NCI-H345 treated with DMSO at 0.1 percent for 48 hours (cell line): ENCODE data around the gene TMEM144.
"Not testable (repeated sequence)": the region's sequence is repeated elsewhere in the genome, so short reads cannot be mapped to it uniquely, and the experiment has no call there.

Experiments
- DNase-seq: peaks from one replicate; lab custom pipeline; 2025; ENCODE audit not compliant: unreplicated experiment; lab: John Stamatoyannopoulos, UW

TMEM144 gene

GRCh38 chr4:158190718-158191117 lies 19.6 kb upstream of the TMEM144 start:
- no peak for DNase-seq

DNA sequence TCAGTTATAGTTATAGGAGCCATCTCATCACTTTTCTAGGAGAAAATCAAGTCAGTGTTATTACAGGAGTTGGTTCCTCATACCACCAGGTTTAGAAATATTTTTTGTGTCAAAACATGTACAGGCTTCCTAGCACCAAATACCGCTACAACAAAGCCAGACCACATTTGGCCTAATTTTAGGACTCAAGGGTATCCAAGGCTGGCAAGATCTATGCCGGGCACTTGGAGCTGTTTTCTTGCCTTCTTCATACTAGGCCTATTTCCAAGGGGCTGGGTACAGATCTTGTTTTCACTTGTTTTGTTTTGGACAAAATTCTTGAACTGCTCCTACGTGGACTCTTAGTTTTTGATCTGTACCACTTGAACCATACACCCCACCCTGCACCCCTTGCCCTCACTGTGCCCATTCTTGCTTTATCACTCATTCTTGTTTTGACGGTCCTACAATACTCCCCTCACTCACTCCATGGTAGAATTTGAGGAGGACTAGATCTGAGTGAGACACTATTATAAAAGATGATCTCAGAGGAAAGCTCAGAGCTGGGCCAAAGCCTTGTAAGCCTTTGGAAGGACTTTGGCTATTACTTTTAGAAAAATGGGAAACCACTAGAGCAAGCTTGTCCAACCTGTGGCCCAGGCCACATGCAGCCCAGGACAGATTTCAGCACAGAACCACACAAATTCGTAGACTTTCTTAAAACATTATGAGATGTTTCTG lies 17.7 kb upstream of the TMEM144 start:
- DNase-seq, result no peak

- DNase-seq, result peak; percentile 2
Measured at GRCh38 chr4:158193171-158193749, 17.0 kb upstream of the TMEM144 start.

- DNase-seq, result no peak
Measured at GRCh38 chr4:158195297-158195696, 15.0 kb upstream of the TMEM144 start.

DNA sequence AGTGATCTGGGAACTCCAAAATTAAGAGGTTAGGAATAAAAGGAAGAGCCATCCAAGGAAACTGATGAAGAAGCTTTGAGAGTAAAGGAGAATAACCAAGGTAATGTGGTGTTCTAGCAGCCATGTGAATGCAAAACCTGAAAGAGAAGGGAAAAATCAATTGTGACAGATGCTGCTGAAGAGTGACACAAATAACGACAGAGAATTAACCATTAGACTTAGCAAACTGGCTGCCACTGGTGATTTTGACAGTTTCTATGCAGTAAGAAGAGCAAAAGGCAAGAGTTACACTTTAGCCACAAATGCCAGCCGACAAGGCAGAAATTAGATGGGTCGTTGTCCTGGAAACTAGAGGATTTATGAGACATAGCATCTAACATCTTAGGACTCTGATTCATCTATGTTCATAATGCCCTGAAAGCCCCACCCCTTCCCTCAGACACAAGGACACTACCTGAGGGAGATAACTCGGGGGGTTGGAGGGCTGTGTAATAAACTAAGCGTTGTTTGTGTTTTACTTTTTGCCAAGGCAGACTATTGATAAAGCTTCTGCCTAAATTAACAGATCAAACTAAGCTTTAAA lies 13.0 kb upstream of the TMEM144 start:
- DNase-seq, result no peak

DNA sequence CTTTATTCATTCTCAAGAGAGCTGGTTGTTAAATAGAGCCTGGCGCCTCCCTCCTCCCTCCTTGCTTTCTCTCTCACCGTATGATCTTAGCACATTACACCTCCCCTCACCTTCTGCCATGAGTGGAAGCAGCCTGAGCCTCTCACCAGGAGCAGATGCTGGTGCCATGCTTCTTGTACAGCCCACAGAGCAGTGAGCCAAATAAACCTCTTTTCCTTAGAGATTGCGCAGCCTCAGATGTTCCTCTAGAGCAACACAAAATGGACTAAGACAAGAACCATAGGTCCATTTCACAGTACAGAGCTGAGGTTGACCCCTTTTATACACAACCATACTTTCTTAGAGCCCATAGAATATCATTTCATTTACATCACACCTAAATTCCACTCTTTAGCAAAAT lies 10.1 kb upstream of the TMEM144 start:
- no peak for DNase-seq

GRCh38 chr4:158201322-158201721 lies 9.0 kb upstream of the TMEM144 start:
- no peak for DNase-seq

- no peak for DNase-seq
Measured at GRCh38 chr4:158201876-158202275, 8.4 kb upstream of the TMEM144 start.

DNA sequence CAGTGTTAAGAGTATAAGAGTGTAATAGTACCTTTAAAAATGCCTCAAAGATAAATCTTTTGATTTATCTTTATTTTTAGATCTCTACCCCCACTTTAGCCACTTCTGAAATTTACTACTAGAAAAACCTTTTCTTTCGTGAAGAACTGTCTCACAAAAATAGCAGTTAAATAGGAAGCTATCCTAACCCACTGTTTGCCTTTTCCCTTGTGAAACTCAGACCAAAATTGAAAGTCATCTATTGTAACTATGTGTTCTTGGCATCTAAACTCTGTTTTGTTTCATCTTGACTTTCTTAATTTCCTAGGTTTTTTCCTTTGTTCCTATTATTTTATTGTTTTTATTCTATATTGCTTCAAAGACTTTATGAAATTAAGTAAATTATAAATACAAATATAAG lies 7.8 kb upstream of the TMEM144 start:
- no peak for DNase-seq

DNA sequence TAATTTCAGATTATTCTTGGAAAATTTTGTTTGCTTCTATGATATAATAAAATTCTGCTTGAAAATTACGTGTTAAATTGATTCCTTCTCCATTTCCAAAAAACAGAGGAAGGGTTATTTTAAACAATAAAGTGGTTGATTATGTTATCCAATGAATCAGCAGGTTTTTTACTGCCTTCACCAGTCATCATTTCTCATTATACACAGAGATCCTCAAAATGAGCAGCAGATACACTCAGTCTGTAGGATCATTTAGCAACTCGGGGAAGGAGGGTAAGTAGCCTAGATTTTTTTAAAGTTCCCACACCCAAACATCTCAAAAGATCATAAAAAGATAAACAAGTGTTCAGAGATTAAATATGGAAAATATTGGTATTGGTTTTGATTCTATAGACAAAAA lies 6.8 kb upstream of the TMEM144 start:
- no peak for DNase-seq

DNA sequence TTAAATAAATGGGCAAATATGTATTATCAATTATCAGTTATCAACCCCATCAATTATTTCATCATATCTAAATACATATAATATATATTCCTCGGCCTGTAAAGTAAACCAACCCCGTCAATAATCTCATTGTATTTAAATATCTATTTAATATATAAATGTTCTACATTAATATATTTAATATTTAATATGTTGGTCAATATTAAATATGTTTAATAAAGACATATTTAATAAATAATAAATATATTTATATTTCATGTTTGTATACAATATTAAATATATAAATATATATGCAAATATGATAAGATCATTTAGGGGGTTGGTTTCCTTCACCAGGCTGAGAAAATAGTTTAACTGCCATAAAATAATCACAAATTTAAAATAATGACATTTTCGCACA lies 6.4 kb upstream of the TMEM144 start:
- no peak for DNase-seq

- DNase-seq, result no peak
Measured at GRCh38 chr4:158208963-158209640, 1.2 kb upstream of the TMEM144 start.

GRCh38 chr4:158211222-158211621 lies 936 bp downstream of the TMEM144 start:
- DNase-seq, result no peak

DNA sequence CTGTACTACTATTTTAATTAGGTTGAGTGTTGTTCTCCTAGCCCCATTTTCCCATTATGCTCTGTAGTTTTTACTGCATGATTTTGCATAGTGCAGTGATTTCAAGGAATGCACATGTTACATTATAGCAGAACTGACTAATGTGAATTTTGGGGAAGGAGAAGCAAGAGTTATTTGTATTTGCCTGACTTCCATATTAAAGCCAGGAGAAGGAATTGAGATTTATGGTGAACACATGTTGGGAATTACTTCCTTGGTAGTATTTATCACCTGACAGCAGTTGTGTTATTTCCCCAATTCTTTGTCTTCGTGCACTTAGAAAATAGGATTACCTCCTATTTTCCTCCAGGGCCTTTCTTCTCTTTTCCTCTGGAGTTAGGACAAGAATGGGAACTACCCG lies 3.2 kb downstream of the TMEM144 start:
- DNase-seq, result no peak

DNA sequence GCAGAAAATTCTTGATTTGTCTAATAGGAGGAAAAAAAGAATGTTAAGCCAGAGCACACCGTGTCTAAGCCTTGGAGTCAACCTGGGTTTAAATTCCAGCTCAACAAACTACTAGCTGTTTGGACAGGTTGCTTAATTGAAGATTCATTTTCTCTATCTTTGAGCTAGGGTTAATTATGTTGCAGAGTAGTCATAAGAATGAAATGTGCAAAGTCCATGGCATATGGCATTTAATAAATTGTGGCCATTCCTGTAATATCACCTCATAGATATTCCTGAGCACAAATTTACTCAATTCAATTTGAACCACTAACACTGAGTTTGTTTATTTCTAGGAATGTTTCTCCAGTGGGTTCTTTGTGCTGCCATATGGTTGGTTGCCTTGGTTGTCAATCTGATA lies 4.6 kb downstream of the TMEM144 start:
- no peak for DNase-seq

DNA sequence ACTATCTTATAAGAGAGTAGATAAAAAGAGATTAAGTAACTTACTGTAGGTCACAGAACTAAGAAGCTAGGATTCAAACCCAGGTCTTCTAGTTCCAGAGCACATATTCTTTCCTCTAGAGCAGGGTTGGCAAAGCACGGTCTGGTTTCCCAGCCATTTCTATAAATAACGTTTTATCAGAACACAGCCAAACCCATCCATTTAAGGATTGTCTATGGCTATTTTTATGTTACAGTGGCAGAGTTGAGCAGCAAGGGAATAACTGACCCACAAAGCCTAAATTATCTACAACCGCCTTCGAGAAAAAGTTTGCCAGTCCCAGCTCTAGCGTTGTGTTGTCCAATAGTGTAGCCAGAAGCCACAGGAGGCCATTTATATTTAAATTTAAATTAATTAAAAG lies 7.5 kb downstream of the TMEM144 start:
- no peak for DNase-seq

DNA sequence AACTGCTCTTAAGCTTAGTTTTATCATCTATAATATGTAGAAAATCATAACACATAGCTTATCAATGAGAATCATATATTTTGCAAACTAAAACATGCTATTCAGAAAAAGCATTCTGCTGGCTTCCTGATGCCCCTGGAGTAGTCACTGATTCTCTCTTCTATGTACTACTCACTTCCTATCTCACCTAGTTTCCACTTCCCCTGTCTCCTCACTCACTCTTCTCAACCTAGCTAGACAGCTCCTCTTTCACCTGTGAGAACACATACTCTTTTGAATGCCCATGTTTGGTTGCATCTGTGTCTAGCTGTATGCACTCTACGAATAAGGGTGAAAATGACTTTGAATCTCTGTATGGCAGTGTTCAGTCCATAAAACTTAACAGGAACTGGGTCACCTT lies 9.3 kb downstream of the TMEM144 start:
- DNase-seq, result no peak

DNA sequence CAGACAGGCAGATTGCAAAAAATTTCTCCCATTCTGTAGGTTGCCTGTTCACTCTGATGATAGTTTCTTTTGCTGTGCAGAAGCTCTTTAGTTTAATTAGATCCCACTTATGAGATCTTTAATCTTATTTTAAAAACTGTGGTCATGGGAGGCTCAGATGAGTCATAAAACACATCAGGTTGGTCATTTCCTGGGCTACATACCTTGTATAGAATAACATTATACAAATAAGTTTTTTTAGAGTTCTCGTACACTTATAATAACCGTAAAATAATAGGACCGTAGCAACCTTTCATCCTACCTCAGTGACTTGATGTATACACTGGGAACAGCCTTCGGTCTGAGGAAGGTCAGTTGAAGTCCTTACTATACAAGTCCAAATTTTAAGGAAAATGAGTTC lies 14.0 kb downstream of the TMEM144 start:
- DNase-seq, result not testable (repeated sequence)

DNA sequence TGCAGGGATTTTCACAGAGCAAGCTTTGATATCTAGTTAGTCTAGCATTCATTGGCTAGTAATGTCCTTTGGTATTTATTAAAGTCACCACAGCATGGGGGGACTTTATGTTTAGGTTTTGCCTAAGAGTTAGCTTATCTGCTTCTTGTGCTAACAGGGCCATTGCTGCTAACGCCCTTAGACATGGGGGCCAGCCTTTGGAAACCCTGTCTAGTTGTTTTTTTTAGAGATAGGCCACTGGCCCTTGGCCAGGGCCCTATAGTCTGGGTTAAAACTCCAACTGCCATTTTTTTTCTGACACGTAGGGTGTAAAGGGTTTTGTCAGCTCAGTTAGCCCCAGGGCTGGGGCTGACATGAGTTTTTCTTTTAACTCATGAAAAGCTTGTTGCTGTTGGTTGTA lies 14.7 kb downstream of the TMEM144 start:
- DNase-seq, result not testable (repeated sequence)

GRCh38 chr4:158227880-158228279 lies 17.6 kb downstream of the TMEM144 start:
- DNase-seq, result not testable (repeated sequence)

GRCh38 chr4:158228399-158228798 lies 18.1 kb downstream of the TMEM144 start:
- DNase-seq, result not testable (repeated sequence)

DNA sequence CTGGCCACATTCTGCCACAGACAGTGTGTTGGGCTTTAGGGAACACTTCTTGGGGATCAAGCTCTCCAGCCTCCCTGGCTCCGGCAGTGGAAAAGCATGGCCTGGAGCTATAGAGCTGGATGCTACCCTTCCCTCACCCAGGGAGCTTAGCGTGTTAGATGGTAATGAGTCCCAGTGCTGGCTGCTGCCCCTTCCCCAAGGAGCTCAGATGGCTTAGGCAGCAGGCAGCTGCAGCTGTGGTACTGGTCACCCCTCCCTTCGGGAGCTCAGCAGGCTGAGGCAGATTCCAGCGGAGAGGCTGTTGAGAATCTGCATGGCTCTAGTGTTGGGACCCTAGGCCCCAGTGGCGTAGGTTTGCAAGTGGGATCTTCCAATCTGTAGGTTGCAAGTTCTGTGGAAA lies 19.5 kb downstream of the TMEM144 start:
- DNase-seq, result no peak
